ENCODE results near the gene DERL3. TPM values are rescaled to one million over a fixed set of nuclear protein-coding genes. Genes with fewer than 3 reads are reported as not detected.

Gene DERL3
- total RNA-seq, 1 donor from 2014 or later = 1.1 TPM

DNA sequence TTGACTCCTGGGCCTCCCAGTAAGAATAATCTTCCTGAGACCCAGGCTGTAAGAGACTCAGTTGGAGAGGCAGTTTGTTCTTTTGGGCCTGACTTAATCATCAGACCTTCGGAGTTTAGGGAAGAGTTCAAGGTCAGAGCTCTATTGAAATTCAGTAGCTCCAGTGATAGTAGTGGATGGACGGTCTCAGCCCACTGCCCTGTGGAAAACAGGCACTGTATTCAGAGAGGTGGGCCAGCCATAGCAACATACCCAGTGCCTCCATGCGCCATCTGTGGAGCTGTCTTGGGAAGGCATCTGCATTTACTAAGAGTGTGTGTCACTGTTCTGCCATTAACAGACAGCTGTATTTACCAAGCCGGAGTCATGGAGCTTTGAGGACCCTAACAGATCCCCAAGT lies 49.2 kb downstream of the DERL3 start:
- Histone ChIP-seq H4K20me1 (ENCODE audit: low read depth) (peaks cover 62% of the 10 kb centered on the region), H3K27me3 (no peaks in the 10 kb centered on the region), H3K27ac (no peak overlapping the region), H3K79me2 (ENCODE audit: low read depth) (peaks cover 62% of the 10 kb centered on the region), H2AFZ (replicated peaks) (no peak overlapping the region), H3K36me3 (no peaks in the 10 kb centered on the region), H3K4me1 (peaks cover 24% of the 10 kb centered on the region), H3K9ac (no peak overlapping the region), H3K4me3 (no peak overlapping the region), H3K9me3 (ENCODE audit: low read depth) (no peaks in the 10 kb centered on the region), H3K4me2 (peak overlapping the region; percentile 91), H3F3A (ENCODE audit: low read depth) (peaks cover 16% of the 10 kb centered on the region)
- TF ChIP-seq EZH2 (IDR thresholded peaks at IDR 0.05) (no peak), CTCF (IDR thresholded peaks at IDR 0.05) (no peak), EZH2phosphoT487 (IDR thresholded peaks at IDR 0.05) (no peak)
- H3K36me3 Mint-ChIP-seq = peaks cover 15% of the 10 kb centered on the region
- H3K9me3 Mint-ChIP-seq = no peaks in the 10 kb centered on the region
- no peaks in the 10 kb centered on the region for H3K27me3 Mint-ChIP-seq (ENCODE audit: insufficient read depth, low read depth)
- H3K4me3 Mint-ChIP-seq = no peak overlapping the region
- no peak overlapping the region for H3K27ac Mint-ChIP-seq
- peaks cover 27% of the 10 kb centered on the region for H3K4me1 Mint-ChIP-seq
- no peak for DNase-seq (ENCODE audit: low spot score)

GRCh38 chr22:23789121-23789520 lies 49.7 kb downstream of the DERL3 start:
- Histone ChIP-seq H3K27ac (no peak overlapping the region), H3K4me3 (no peak overlapping the region), H4K20me1 (ENCODE audit: low read depth) (peaks cover 62% of the 10 kb centered on the region), H3K4me2 (peak overlapping the region; percentile 91), H3F3A (ENCODE audit: low read depth) (peaks cover 16% of the 10 kb centered on the region), H3K27me3 (no peaks in the 10 kb centered on the region), H3K4me1 (peaks cover 24% of the 10 kb centered on the region), H3K9me3 (ENCODE audit: low read depth) (no peaks in the 10 kb centered on the region), H3K79me2 (ENCODE audit: low read depth) (peaks cover 62% of the 10 kb centered on the region), H2AFZ (replicated peaks) (no peak overlapping the region), H3K9ac (no peak overlapping the region), H3K36me3 (no peaks in the 10 kb centered on the region)
- TF ChIP-seq EZH2phosphoT487 (IDR thresholded peaks at IDR 0.05) (no peak), EZH2 (IDR thresholded peaks at IDR 0.05) (no peak), CTCF (IDR thresholded peaks at IDR 0.05) (no peak)
- Mint-ChIP-seq H3K9me3 (no peaks in the 10 kb centered on the region), H3K4me3 (no peak overlapping the region), H3K27me3 (ENCODE audit: insufficient read depth, low read depth) (no peaks in the 10 kb centered on the region), H3K27ac (no peak overlapping the region), H3K4me1 (peaks cover 27% of the 10 kb centered on the region), H3K36me3 (peaks cover 15% of the 10 kb centered on the region)
- peak; percentile 18 for DNase-seq (ENCODE audit: low spot score)

DNA sequence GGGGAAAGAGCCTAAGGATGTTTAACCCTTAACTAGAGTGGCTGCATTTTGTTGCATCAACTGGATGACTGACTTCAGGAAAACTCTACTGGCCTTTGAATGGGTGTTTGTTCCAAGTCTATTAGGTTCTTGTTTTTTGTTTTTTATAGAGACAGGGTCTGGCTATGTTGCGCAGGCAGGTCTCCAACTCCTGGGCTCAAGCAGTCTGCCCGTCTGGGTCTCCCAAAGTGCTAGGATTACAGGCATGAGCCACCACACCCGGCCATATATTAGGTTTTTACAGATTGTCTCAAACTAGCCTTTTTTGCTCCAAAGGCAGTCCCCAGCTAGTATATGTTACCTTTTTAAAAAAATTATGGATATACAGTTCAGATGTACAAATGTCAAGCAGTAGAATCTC lies 50.9 kb downstream of the DERL3 start:
- peaks cover 56% of the 10 kb centered on the region for H3K79me2 ChIP-seq (ENCODE audit: low read depth)
- Mint-ChIP-seq H3K27ac (no peak overlapping the region), H3K4me1 (peaks cover 27% of the 10 kb centered on the region), H3K36me3 (peaks cover 11% of the 10 kb centered on the region), H3K27me3 (ENCODE audit: insufficient read depth, low read depth) (no peaks in the 10 kb centered on the region), H3K9me3 (no peaks in the 10 kb centered on the region), H3K4me3 (peak overlapping the region; percentile 93)
- no peaks in the 10 kb centered on the region for H3K9me3 ChIP-seq (ENCODE audit: low read depth)
- peaks cover 56% of the 10 kb centered on the region for H4K20me1 ChIP-seq (ENCODE audit: low read depth)
- H2AFZ ChIP-seq (replicated peaks) = no peak overlapping the region
- peak overlapping the region; percentile 55 for H3K9ac ChIP-seq
- TF ChIP-seq CTCF (IDR thresholded peaks at IDR 0.05) (no peak), EZH2phosphoT487 (IDR thresholded peaks at IDR 0.05) (no peak), EZH2 (IDR thresholded peaks at IDR 0.05) (no peak)
- peak overlapping the region; percentile 91 for H3K4me2 ChIP-seq
- peaks cover 24% of the 10 kb centered on the region for H3K4me1 ChIP-seq
- H3F3A ChIP-seq (ENCODE audit: low read depth) = peaks cover 16% of the 10 kb centered on the region
- peak; percentile 1 for DNase-seq (ENCODE audit: low spot score)
- H3K36me3 ChIP-seq = no peaks in the 10 kb centered on the region
- H3K27ac ChIP-seq = no peak overlapping the region
- H3K27me3 ChIP-seq = no peaks in the 10 kb centered on the region
- peak overlapping the region; percentile 78 for H3K4me3 ChIP-seq
